Progenitor cell of endocrine pancreas (in vitro differentiated cells): ENCODE measurements around the gene LSR. TPM values are rescaled to one million over a fixed set of nuclear protein-coding genes. Genes with fewer than 3 reads are reported as not detected.

ENCODE experiments used
- DNase-seq: peaks from one replicate; pipeline ENCODE4 v3.0.0; 2021; ENCODE audit warnings: low spot score; ENCODE audit not compliant: unreplicated experiment
- H3K27ac Mint-ChIP-seq: 2 replicates; pipeline ENCODE4 v1.8.0; 2021; ENCODE audit warnings: mild to moderate bottlenecking, moderate library complexity, mixed read lengths
- H3K27me3 Mint-ChIP-seq: 2 replicates; pipeline ENCODE4 v1.8.0; 2021; ENCODE audit warnings: mixed read lengths
- H3K36me3 Mint-ChIP-seq: 2 replicates; pipeline ENCODE4 v1.8.0; 2022; ENCODE audit warnings: mixed read lengths; ENCODE audit not compliant: insufficient read depth
- H3K4me1 Mint-ChIP-seq: 2 replicates; pipeline ENCODE4 v1.8.0; 2021; ENCODE audit warnings: low read depth, mixed read lengths
- H3K4me3 Mint-ChIP-seq: 2 replicates; pipeline ENCODE4 v1.8.0; 2021; ENCODE audit warnings: low read depth, mild to moderate bottlenecking, moderate library complexity, mixed read lengths
- H3K9me3 Mint-ChIP-seq: 2 replicates; pipeline ENCODE4 v1.8.0; 2021; ENCODE audit warnings: low read depth, mixed read lengths
- CTCF ChIP-seq: fragments of 200-600 bp; sonication (generic); IDR thresholded peaks from one replicate; pipeline ENCODE4 v1.5.0; 2021; ENCODE audit warnings: antibody characterized with exemption, mild to moderate bottlenecking; ENCODE audit not compliant: unreplicated experiment
- total RNA-seq: library from RNA; stranded (reverse); gene quantifications from 2 replicates; pipeline ENCODE4 v1.2.1, GENCODE V29; 2021

LSR gene
- total RNA-seq, 1 donor from 2014 or later: 132 TPM

GRCh38 chr19:35209646-35210045 lies 39.2 kb upstream of the LSR start:
- no peak for DNase-seq
- Mint-ChIP-seq H3K4me1 (peaks cover 14% of the 10 kb centered on the region), H3K9me3 (no peaks in the 10 kb centered on the region), H3K36me3 (no peaks in the 10 kb centered on the region), H3K27ac (no peak overlapping the region), H3K4me3 (no peak overlapping the region), H3K27me3 (no peaks in the 10 kb centered on the region)
- TF ChIP-seq CTCF: no peak

GRCh38 chr19:35211545-35212230 lies 37.1 kb upstream of the LSR start:
- Mint-ChIP-seq H3K36me3 (no peaks in the 10 kb centered on the region), H3K9me3 (no peaks in the 10 kb centered on the region), H3K27me3 (peaks cover 3% of the 10 kb centered on the region), H3K27ac (no peak overlapping the region), H3K4me1 (no peaks in the 10 kb centered on the region), H3K4me3 (no peak overlapping the region)
- DNase-seq: no peak
- TF ChIP-seq CTCF: no peak

- TF ChIP-seq CTCF: no peak
- H3K4me1 Mint-ChIP-seq: no peaks in the 10 kb centered on the region
- no peak overlapping the region for H3K4me3 Mint-ChIP-seq
- H3K27ac Mint-ChIP-seq: no peak overlapping the region
- H3K9me3 Mint-ChIP-seq: no peaks in the 10 kb centered on the region
- no peak for DNase-seq
- no peaks in the 10 kb centered on the region for H3K36me3 Mint-ChIP-seq
- peaks cover 3% of the 10 kb centered on the region for H3K27me3 Mint-ChIP-seq
Observed at GRCh38 chr19:35212241-35212640, 36.6 kb upstream of the LSR start.

GRCh38 chr19:35213663-35214632 lies 34.9 kb upstream of the LSR start:
- Mint-ChIP-seq H3K9me3 (peaks cover 2% of the 10 kb centered on the region), H3K4me1 (no peaks in the 10 kb centered on the region), H3K27me3 (peaks cover 3% of the 10 kb centered on the region), H3K4me3 (no peak overlapping the region), H3K27ac (no peak overlapping the region), H3K36me3 (no peaks in the 10 kb centered on the region)
- DNase-seq: no peak
- TF ChIP-seq CTCF: no peak

GRCh38 chr19:35214766-35215422 lies 33.9 kb upstream of the LSR start:
- Mint-ChIP-seq H3K27ac (peak overlapping the region; percentile 71), H3K36me3 (no peaks in the 10 kb centered on the region), H3K4me3 (no peak overlapping the region), H3K27me3 (peaks cover 3% of the 10 kb centered on the region), H3K4me1 (no peaks in the 10 kb centered on the region), H3K9me3 (peaks cover 9% of the 10 kb centered on the region)
- DNase-seq: no peak
- TF ChIP-seq CTCF: no peak
